Endothelial cell of umbilical vein (primary cell): ENCODE measurements around the gene ARHGEF6. TPM values are rescaled to one million over a fixed set of nuclear protein-coding genes. Genes with fewer than 3 reads are reported as not detected.

ENCODE experiments used
- BruUV-seq: library from RNA; stranded (reverse); fragments of 400-500 nt; replicated peaks from 2 replicates; lab custom pipeline; 2021; lab: Mats Ljungman, UMichigan
- CTCF ChIA-PET: fragments of 300-600, 350-600 bp; sonication (Branson Sonifier 250); formaldehyde crosslinking; loops from one replicate; lab custom pipeline; 2021; ENCODE audit warnings: antibody characterized with exemption, inconsistent platforms; lab: Charles Lee
- POLR2A ChIA-PET: fragments of 300-600, 350-600 bp; sonication (Branson Sonifier 250); formaldehyde crosslinking; loops from one replicate; lab custom pipeline; 2021; ENCODE audit warnings: antibody characterized with exemption, inconsistent platforms; lab: Charles Lee
- DNase-seq: peaks from one replicate; pipeline ENCODE4 v3.0.0-alpha.2; 2011; ENCODE audit warnings: low read depth, low spot score
- FAIRE-seq: peaks from 2 replicates; lab custom pipeline; 2011; peaks lifted over from hg19 to GRCh38; lab: Jason Lieb, UNC
- H2AFZ ChIP-seq: 2 replicates; pipeline ENCODE4 v1.6.0; 2012; ENCODE audit warnings: low read depth, low read length, control low read depth, inconsistent platforms
- H3K27ac ChIP-seq: 2 replicates; pipeline ENCODE4 v1.5.1; 2011; ENCODE audit warnings: low read depth, mild to moderate bottlenecking, control low read depth, low read length, moderate library complexity; ENCODE audit not compliant: insufficient read depth
- H3K27me3 ChIP-seq, 2 experiments: 2 replicates each; pipeline versions ENCODE4 v1.6.0 to v1.6.1; 2011; ENCODE audit warnings: low read length in 2 of 2, mixed read lengths in 1 of 2; ENCODE audit not compliant: control insufficient read depth in 2 of 2, insufficient read depth in 2 of 2
- H3K36me3 ChIP-seq, 2 experiments: 2 replicates in 1 of 2; 3 replicates in 1 of 2; pipeline ENCODE4 v1.5.1; 2011; ENCODE audit warnings: low read length in 2 of 2, mild to moderate bottlenecking in 1 of 2, moderate library complexity in 1 of 2; ENCODE audit not compliant: control insufficient read depth in 2 of 2, insufficient read depth in 2 of 2; ENCODE audit errors: extremely low read depth in 1 of 2
- H3K4me1 ChIP-seq: 3 replicates; pipeline ENCODE4 v1.5.1; 2011; ENCODE audit warnings: mild to moderate bottlenecking, low read length; ENCODE audit not compliant: control insufficient read depth, insufficient read depth; ENCODE audit errors: extremely low read depth
- H3K4me2 ChIP-seq: 2 replicates; pipeline ENCODE4 v1.6.1; 2011; ENCODE audit warnings: low read length, control low read depth, mixed read lengths; ENCODE audit not compliant: insufficient read depth
- H3K4me3 ChIP-seq, 3 experiments: fragments of 200-600 bp in 1 of 3; sonication (generic), shearing (Covaris generic) in 1 of 3; replicated peaks in 1 of 3; 2 replicates each; pipeline ENCODE4 v1.5.1; 2011 to 2016; ENCODE audit warnings: control low read depth in 3 of 3, low read length in 3 of 3, mild to moderate bottlenecking in 2 of 3, inconsistent platforms in 1 of 3, low read depth in 1 of 3, moderate library complexity in 1 of 3; ENCODE audit not compliant: insufficient read depth in 1 of 3
- H3K79me2 ChIP-seq: 2 replicates; pipeline ENCODE4 v1.6.0; 2012; ENCODE audit warnings: low read length, inconsistent platforms; ENCODE audit not compliant: control insufficient read depth, insufficient read depth
- H3K9ac ChIP-seq: replicated peaks from 2 replicates; pipeline ENCODE3; 2011; ENCODE audit warnings: low read length, control low read depth; ENCODE audit not compliant: insufficient read depth; ENCODE audit errors: extremely low read depth
- H3K9me1 ChIP-seq: replicated peaks from 3 replicates; pipeline ENCODE4 v1.6.0; 2011; ENCODE audit warnings: mild to moderate bottlenecking, low read length; ENCODE audit not compliant: control insufficient read depth, insufficient read depth; ENCODE audit errors: extremely low read depth
- H3K9me3 ChIP-seq: replicated peaks from 2 replicates; pipeline ENCODE4 v1.5.1; 2012; ENCODE audit warnings: low read length, inconsistent platforms; ENCODE audit not compliant: control insufficient read depth, insufficient read depth
- H4K20me1 ChIP-seq: replicated peaks from 2 replicates; pipeline ENCODE3; 2011; ENCODE audit warnings: mild to moderate bottlenecking, low read length; ENCODE audit not compliant: control insufficient read depth, insufficient read depth; ENCODE audit errors: extremely low read depth
- EZH2 ChIP-seq: IDR thresholded peaks from 2 replicates; pipeline ENCODE4 v1.6.1; 2012; ENCODE audit warnings: borderline replicate concordance, low read depth, mild to moderate bottlenecking, moderate library complexity, low read length, inconsistent platforms; ENCODE audit not compliant: severe bottlenecking
- FOS ChIP-seq: IDR thresholded peaks from 2 replicates; pipeline ENCODE4 v1.6.1; 2011; ENCODE audit warnings: mild to moderate bottlenecking, low read length, moderate library complexity, borderline replicate concordance; ENCODE audit not compliant: insufficient read depth
- GATA2 ChIP-seq: IDR thresholded peaks from 2 replicates; pipeline ENCODE4 v1.7.0; 2011; ENCODE audit warnings: low read depth, mild to moderate bottlenecking, moderate library complexity, mixed read lengths, low read length; ENCODE audit not compliant: insufficient read length, insufficient read depth
- JUN ChIP-seq: IDR thresholded peaks from 2 replicates; pipeline ENCODE4 v1.6.1; 2011; ENCODE audit warnings: borderline replicate concordance, low read depth; ENCODE audit not compliant: insufficient read length, insufficient read depth
- MAX ChIP-seq: IDR thresholded peaks from 2 replicates; pipeline ENCODE4 v1.6.1; 2011; ENCODE audit not compliant: insufficient read depth, insufficient read length
- MYC ChIP-seq: IDR thresholded peaks from one replicate; pipeline ENCODE4 v1.6.1; 2011; ENCODE audit warnings: mild to moderate bottlenecking, low read depth, low read length
- POLR2A ChIP-seq: IDR thresholded peaks from 2 replicates; pipeline ENCODE4 v1.6.1; 2012; ENCODE audit warnings: low read depth, mild to moderate bottlenecking, control low read depth, low read length
- POLR2AphosphoS5 ChIP-seq: IDR thresholded peaks from 2 replicates; pipeline ENCODE4 v1.6.1; 2012; ENCODE audit warnings: low read depth, mild to moderate bottlenecking, control low read depth, low read length, moderate library complexity; ENCODE audit not compliant: insufficient read depth
- dilution Hi-C: fragments of 300-500 bp; cut with MboI; formaldehyde crosslinking; loops from one replicate; pipeline ENCODE4 v1.15.0; 2019; ENCODE audit warnings: low sequenced_read_pairs; ENCODE audit not compliant: extremely low pct_ligation_motif_present
- intact Hi-C: fragments of 100-400 bp; cut with micrococcal nuclease; formaldehyde crosslinking; loops from one replicate; pipeline ENCODE4 v1.10.0; 2022
- polyA plus RNA-seq, 4 experiments: library from polyadenylated mRNA; depleted of rRNA in 3 of 4; stranded (reverse) in 3 of 4; unstranded in 1 of 4; fragments of >200 nt; gene quantifications; 2 replicates each; pipeline versions ENCODE4 v1.2.1 to v1.2.3, GENCODE V29; 2011 to 2012; ENCODE audit warnings: missing spikeins in 1 of 4
- total RNA-seq: library from RNA; stranded (reverse); gene quantifications from 2 replicates; pipeline ENCODE4 v1.2.3, GENCODE V29; 2021
- TF ChIP-seq, protein P1 (sequence below), 2 donors: IDR thresholded peaks; 1 replicate in 1 of 2; 2 replicates in 1 of 2; pipeline ENCODE4 v1.5.1; 2011; ENCODE audit warnings: low read length in 2 of 2, mild to moderate bottlenecking in 2 of 2, moderate library complexity in 2 of 2, control low read depth in 1 of 2, inconsistent platforms in 1 of 2, low read depth in 1 of 2; ENCODE audit not compliant: insufficient read depth in 1 of 2; ENCODE audit errors: extremely low read depth in 1 of 2

The ARHGEF6 gene
- total and polyA plus RNA-seq, 2 donors (not counting 3 experiments of a cell fraction or from before 2014, with no cell fraction given): 4.9 to 6.4 TPM

DNA sequence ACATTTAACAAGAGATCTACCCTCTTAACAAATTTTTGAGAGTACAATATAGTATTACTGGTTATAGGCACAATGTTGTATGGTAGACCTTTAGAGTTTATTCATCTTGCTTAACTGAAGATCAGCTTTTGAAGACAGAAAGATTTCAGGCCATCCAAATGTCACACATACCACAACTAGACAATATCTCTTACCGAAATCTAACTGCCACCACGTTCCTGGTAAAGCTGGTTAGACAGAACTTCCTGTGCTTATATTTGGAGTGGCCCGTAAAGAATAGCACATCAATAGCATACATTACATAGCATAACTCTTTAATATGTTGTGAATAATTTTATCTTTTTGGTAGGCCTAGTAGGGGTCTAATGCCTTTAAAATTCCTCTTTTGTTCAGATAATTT, 29.8 kb upstream of the ARHGEF6 start:
- Histone ChIP-seq H2AFZ (no peak overlapping the region), H3K27me3 (no peaks in the 10 kb centered on the region), H3K9me3 (no peaks in the 10 kb centered on the region), H3K4me1 (no peaks in the 10 kb centered on the region), H3K4me3 (no peak overlapping the region), H3K9ac (no peak overlapping the region), H3K4me2 (no peak overlapping the region), H3K79me2 (no peaks in the 10 kb centered on the region), H4K20me1 (no peaks in the 10 kb centered on the region), H3K27ac (no peak overlapping the region), H3K36me3 (no peaks in the 10 kb centered on the region), H3K9me1 (no peaks in the 10 kb centered on the region)
- intact Hi-C loops: no loop called here
- no TSS peak for BruUV-seq
- FAIRE-seq (no peak), DNase-seq (no peak)
- ChIA-PET CTCF (no interaction called here), POLR2A (no interaction called here)
- TF ChIP-seq, protein P1, sequence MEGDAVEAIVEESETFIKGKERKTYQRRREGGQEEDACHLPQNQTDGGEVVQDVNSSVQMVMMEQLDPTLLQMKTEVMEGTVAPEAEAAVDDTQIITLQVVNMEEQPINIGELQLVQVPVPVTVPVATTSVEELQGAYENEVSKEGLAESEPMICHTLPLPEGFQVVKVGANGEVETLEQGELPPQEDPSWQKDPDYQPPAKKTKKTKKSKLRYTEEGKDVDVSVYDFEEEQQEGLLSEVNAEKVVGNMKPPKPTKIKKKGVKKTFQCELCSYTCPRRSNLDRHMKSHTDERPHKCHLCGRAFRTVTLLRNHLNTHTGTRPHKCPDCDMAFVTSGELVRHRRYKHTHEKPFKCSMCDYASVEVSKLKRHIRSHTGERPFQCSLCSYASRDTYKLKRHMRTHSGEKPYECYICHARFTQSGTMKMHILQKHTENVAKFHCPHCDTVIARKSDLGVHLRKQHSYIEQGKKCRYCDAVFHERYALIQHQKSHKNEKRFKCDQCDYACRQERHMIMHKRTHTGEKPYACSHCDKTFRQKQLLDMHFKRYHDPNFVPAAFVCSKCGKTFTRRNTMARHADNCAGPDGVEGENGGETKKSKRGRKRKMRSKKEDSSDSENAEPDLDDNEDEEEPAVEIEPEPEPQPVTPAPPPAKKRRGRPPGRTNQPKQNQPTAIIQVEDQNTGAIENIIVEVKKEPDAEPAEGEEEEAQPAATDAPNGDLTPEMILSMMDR (IDR thresholded peaks at IDR 0.05; ENCODE audit: extremely low read depth in 1 of 2, insufficient read depth in 1 of 2, low read depth in 1 of 2, low read length in 2 of 2): no peak
- TF ChIP-seq FOS: no peak
- TF ChIP-seq JUN: no peak
- TF ChIP-seq EZH2: no peak
- TF ChIP-seq POLR2AphosphoS5: no peak
- TF ChIP-seq POLR2A: no peak
- no peak for TF ChIP-seq MYC
- TF ChIP-seq GATA2: no peak
- TF ChIP-seq MAX: no peak
- dilution Hi-C loops: no loop called here
